Adrenal gland (tissue), 5 donors: Measurements from ENCODE around the gene GRAMD1A.

Experiments
- CTCF ChIP-seq, 6 experiments: fragments of 450-650 bp in 4 of 6; fragments of 200-600 bp in 2 of 6; sonication (generic) in 1 of 6; IDR thresholded peaks; 1 replicate in 5 of 6; 2 replicates in 1 of 6; pipeline versions ENCODE4 v1.5.1 to v1.8.0; 2016 to 2021; ENCODE audit warnings: antibody characterized with exemption in 6 of 6, mild to moderate bottlenecking in 2 of 6, moderate library complexity in 1 of 6
- POLR2A ChIP-seq, 2 donors: fragments of 450-650 bp; IDR thresholded peaks; one replicate each; pipeline ENCODE4 v1.6.1; 2017; ENCODE audit warnings: antibody characterized with exemption in 2 of 2, mild to moderate bottlenecking in 2 of 2, moderate library complexity in 1 of 2
- donor health status: DM: no; HTN: no; CAD: no.

GRCh38 chr19:35070471-35070870 lies 70.3 kb downstream of the GRAMD1A start:
- TF ChIP-seq CTCF (IDR thresholded peaks at IDR 0.05) (no peak), POLR2A (IDR thresholded peaks at IDR 0.05) (no peak)
